HG03439 (cell line): Measurements from ENCODE around the gene CNTFR.

ENCODE experiments used
- ATAC-seq: cut with Tn5 transposase; IDR thresholded peaks from one replicate; pipeline ENCODE4 v1.9.1; 2021; ENCODE audit warnings: mild to moderate bottlenecking, moderate library complexity; ENCODE audit not compliant: unreplicated experiment

CNTFR gene

DNA sequence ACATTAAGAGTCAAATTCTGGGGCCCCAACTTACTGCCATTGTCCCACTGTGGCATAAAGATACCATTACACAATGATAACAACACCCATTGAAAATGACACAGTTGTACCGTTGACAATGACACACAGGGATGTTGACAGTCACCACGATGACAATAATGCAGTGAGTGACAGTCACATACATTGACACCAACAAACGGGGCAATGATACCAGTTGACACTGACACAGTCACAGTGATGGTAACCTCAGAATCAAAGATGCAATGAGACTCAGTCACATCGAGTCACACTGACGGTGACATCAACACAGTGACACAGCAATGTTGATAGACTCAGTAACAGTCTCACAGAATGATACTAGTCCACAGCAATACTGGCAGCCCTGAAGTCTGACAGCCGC lies 16.9 kb downstream of the CNTFR start:
- no peak for ATAC-seq

DNA sequence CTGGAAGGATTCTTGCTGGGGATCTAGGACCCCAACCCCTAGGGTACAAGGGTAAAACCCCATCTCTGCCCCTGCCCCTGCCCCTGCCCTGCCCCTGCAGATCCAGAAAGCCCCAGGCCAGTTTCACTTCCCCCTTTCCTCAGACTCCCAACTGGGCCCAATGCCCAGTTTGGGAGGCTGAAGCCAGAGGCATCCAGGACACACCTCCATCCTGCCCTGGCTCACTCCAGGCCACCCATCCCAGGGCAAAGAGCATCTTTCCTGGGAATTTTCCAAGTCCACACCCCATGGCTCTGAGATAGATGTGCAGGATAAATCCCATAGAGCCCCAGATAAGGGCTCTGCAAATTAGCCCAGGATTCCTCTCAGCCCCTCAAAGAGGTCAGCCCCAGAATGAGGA lies 17.4 kb downstream of the CNTFR start:
- no peak for ATAC-seq

DNA sequence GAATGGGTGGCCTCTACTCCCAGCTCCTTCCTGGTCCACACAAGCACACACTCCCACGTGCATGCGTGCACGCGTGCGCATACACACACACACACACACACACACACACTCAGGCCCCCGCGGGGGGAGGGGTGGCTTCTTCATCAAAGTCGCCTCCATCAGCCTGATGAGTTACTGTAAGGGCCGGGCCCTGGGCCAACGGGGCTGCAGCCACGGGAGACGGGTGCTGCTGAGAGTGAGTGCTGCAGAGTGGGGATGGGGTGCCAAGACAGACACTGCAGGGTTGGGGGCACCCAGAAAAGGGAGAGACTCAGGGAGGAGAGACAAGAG lies 18.1 kb downstream of the CNTFR start:
- no peak for ATAC-seq

DNA sequence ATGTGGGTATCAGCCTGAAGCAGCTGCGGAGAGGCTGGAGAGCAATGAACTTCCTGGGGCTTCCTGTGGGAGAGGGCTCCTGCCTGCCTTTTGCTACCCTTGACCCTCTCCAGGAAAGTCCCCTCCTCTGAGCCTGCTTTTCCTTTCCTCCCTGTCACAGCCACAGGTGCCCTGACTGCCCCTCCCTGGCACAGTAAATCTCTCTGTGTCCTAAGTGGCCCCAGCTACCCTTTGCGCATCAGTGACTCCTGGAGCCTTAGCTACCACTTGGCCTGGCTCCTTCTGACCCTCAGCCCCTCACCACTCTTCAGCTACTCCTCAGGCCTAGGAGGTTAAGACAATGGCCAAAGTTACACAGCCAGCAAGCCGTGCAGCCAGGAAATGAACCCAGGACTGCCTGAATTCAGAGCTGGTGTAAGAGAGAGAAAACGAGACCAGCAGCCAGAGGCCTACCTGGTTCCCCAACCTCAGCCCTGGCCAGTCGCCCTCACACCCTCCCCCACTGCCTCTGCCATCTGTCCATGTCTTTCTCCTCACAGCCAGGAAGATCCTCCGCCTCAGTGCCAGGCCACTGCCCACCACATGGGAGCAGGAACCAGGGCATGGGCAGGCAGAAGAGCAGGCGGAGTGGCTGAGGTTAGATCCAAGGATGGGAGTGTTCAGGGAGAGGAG lies 18.6 kb downstream of the CNTFR start:
- no peak for ATAC-seq

DNA sequence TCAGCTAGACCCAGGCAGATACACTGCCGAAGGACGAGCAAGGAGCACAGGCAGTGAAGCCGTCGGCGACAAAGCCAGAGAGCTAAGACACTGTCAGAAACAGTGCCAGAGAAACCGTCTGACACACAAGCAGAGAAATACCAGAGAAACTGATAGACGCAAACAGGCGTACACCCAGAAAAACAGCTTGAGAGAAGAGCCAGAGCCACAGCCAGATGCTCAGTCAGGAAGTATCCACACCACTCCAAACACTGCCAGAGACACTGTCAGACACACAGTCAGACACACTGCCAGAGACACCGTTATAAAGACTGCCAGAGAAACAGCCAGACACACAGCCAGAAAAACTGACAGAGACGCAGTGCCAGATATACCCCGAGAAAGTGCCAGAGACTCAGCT lies 19.1 kb downstream of the CNTFR start:
- ATAC-seq, result no peak

DNA sequence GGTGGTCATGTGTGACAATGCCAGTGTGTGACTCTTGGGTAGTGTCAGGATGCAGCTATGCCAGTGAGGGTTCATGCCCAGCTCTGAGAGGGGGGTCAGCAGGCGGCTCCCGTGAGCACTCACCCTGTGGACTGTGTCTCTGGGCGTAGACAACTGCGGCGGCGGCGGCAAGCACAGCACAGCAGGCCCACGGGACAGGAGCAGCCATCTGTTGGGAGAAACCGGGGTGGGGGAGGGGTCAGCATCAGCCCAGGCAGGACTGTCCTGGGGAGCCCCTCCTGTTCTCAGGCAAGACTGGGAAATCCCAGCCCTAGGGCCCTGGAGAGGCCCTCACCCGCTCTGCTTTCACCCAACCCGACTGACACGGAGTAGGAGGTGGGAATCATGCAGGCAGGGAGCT lies 20.8 kb downstream of the CNTFR start:
- ATAC-seq, result no peak

DNA sequence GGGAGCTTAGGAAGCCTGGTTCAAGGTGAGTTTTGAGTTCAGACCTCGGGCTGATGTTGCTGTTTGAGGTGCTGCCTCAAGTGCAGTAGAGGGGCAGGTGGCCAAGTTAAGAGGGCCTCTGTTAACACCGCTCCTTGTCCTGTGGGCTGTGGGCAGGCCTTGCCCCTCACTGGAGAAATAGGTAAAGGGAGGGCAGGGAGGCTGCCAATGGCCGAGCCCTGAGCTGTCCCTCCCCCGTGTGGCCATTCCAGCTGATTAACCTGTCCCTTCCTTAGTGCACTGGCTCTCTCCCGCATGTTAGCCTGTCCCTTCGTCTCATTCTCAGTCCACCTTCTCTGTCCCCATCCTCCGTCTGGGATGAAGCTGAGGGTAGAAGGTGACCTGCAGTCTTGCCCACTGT lies 21.4 kb downstream of the CNTFR start:
- ATAC-seq, result no peak

DNA sequence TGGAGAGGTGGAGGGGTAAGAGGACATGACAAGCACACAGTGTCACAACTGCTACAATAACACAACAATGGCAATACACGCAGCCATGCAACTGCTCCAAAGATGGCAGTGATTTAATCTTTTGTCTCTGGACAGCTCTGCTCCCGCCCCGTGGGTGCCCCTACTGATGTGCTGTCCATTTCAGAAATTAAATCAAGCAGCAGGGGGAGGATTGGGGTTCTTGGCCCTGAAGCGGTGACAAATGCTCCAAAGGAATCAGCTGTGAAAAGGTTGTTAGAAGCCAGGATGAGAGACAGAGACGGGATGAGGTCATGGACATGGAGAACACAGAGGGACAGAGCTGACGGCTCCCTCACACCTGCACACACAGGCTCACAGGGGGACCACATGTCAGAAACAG lies 22.6 kb downstream of the CNTFR start:
- ATAC-seq, result no peak

DNA sequence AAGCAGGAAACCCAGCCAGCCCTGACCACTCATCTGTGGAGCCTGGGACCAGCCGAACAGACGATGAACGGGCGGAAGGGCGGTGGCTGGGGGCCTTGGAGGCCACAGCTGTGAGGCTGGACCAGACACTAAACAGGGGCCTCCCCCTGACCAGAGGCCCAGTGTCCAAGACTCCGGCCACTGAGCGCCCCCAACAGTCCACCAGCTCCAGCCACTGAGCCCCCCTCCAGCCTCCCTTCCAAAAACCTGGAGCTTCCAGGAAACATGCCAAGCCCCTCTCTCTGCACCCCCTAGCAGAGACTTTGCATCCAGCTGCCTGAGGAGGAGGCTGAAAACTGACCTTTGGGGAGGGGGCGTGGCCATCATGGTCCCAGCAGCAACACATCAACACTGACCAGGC lies 23.2 kb downstream of the CNTFR start:
- no peak for ATAC-seq

DNA sequence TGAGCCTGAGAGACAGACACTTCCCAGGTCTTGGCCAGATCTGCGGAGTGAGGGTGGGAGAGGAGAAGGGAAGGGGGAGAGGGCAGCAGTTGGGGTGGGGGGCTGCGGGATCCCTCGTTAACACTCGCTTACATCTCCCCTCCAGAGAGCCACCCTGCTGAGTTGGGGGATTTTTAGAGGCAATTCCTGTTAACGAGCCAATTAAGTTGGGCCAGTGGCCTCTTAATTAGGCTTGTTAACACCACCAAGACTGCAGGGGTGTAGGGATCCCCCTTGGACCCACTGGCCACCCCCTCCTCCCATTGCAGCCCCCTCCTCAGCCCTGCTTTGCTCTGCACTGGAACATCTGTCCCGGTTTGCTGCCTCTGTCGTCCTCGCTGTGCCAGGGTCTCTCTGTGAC lies 23.7 kb downstream of the CNTFR start:
- no peak for ATAC-seq

DNA sequence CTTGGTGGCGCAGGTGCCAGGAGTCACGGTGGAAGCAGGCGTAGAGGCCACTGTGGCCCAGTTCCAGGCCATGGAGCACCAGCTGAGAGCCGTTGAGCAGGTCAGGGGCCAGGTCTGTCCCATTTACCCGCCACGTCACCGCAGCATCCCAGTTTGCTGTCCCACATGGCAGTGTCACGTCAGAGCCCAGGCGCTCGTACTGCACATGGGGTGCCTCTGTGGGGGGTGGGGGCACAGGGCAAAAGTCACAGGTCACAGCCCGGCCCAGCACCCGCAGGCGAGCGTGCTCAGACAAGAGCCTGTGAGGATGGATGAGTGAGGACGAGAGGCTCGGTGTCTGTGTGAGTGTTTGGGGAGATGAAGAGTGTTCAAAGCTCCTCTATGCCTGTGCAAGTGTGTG lies 24.9 kb downstream of the CNTFR start:
- no peak for ATAC-seq

DNA sequence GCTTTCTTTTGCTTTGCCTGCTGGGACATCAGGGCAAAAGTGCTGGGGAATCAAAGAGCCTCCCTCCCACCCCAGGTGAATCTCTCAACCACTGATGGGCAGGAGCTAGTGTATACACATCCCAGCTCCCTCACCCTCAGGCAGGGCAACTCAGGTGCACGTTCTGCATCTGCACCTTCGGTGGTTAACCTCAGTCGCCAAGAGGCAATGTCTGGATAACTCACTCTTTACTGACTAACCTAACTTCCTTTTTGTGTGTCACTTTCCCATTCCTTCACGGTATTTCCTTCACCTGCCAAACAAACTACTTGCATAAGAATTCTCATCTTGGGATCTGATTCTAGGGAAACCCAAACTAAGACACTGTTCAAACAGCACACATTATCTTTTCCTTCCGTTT lies 26.3 kb downstream of the CNTFR start:
- no peak for ATAC-seq

DNA sequence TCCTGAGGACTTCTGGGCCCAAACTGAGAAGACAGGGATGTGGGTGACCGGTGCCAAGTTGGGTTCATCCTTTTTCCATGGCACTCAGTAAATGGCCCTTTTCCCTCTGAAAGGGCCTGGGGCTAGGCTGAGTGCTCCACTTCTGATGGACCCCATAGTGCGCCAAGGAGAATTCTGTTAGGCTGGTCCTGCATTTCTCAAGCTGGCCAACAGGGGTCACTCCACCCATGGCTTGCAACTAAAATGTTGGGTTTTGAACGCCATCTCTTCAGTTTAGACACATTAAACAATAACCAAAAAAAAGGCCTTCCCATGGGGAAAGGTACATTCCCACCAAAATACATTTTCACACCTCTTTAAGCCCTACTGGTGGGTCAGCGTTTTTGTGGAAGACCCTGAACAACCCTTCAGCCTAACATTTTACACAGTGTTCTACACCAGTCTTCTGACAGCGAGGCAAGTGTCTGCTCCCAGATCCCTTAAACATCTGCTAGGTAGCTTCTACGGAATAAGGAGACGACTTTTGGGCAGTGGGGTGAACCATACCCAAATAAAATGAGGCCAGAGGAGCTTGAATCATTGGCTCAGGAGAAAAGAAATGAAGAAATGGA lies 27.3 kb downstream of the CNTFR start:
- no peak for ATAC-seq

DNA sequence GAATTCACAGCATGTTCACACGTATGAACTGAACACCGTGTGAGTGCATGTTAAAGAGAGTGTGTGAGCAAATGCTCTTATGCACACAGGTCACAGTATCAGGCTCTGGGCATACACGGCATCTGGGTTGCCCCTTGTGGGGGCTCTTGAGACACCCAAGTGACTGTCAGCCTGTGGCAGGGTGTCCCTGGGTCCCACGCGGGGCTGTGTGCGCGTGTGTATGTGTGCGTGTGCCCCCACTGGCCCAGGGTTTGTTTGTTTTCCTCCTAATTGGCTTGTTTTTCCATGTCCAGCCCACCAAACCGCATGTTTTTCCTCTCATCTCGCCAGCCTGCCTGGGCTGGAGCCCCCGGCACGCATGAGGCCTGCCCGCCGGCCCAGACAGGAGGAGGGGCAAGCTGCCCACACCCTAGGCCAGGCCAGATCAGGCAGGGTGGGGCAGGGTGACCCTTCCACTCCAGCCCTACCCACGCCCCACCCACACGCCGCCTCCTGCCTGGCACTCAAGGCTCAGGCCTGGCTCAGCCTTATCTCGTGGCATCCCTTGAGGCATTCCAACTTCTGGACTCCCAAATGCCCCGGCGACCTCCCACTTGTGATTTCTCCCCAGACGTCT lies 28.8 kb downstream of the CNTFR start:
- ATAC-seq, result no peak

DNA sequence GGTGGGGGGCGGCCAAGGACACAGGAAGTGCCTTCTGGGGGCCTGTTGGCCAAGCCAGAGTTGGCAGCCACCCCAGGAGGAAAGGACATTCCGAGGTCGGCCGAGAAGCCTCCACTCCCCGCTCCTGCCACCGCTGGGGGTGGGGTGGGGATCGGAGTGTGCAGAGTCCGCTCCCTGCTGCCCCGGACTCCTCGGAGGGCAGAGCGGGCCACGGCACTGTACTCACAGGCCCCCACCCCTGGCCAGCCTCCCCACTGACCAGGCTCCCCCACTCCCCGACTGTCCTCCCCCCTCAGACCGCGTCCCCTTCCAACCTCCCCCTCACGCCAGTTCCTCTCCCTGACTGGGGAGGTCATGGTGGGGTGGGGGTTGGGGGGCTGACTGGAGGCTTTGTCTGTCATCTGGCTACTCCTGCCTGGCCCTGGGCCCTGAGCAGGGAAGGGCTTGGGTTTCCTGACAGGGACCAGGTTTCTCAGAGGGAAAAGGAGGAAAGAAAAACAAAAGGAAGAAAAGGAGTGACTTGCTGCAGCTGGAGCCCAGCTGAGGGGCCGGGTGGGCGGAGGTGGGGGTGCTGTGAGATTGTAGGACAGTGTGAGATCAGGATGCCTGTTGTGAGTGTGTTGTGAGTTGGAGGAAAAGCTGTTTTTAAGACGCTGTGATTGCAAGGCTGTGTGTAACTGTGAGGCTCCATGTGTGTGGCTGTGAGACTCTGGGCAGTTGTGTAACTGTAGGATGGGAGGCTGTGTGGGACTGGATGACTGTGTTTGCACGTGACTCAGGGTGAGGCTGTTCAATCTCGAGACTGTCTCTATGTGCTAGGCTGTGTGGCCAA lies 29.7 kb downstream of the CNTFR start:
- no peak for ATAC-seq

DNA sequence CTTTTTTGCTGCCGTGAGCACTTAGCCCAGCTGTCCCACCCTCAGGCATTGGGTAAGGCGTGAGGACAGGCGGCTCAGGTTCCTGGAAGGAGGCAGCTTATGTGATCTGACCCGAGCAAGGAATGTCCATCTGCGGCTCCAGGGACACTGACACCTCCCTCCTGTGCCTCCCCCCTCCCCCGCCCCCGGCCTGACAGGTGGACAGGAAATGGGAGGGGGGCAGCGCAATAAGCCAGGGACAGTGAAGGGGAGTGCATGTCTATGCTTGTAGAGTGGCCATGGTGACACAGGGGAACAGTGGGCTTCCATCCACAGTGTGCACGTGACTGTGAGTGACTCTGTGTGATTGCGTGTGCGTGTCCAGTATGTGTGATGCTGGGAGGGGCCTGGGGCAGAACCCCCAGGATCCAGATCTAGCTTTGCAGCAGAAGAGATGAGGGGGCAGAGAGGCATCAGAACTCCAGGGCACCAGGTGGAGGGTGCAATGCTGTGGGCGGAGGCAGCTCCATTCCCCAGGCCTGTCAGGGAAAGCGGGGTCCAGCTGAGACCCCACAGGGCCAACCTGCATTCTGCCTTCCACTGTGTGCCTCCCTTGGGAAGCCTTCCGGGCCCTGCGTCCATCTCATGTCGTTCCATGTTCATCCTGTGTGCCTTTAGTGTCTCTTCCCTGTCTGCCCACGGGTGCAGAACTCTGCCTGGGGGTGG lies 30.5 kb downstream of the CNTFR start:
- ATAC-seq, result no peak

DNA sequence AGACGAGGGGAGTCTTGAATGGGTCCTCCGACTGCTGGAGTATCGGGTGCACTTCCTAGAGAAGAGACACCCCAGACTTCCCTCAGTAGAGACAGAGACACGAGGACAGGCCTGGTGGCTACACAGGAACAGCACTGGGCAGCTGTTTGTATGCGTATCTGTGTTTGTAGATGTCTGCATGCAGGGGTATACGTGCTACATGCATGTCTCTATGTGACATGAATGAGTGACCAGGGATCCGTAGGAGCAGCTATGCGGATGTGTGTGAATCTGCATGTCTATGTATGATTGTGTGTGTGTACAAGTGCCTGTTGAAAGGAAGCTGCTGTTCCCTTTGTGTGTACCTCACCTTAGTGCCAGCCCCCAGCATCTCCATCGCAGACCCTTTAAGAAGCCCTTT lies 31.2 kb downstream of the CNTFR start:
- no peak for ATAC-seq

DNA sequence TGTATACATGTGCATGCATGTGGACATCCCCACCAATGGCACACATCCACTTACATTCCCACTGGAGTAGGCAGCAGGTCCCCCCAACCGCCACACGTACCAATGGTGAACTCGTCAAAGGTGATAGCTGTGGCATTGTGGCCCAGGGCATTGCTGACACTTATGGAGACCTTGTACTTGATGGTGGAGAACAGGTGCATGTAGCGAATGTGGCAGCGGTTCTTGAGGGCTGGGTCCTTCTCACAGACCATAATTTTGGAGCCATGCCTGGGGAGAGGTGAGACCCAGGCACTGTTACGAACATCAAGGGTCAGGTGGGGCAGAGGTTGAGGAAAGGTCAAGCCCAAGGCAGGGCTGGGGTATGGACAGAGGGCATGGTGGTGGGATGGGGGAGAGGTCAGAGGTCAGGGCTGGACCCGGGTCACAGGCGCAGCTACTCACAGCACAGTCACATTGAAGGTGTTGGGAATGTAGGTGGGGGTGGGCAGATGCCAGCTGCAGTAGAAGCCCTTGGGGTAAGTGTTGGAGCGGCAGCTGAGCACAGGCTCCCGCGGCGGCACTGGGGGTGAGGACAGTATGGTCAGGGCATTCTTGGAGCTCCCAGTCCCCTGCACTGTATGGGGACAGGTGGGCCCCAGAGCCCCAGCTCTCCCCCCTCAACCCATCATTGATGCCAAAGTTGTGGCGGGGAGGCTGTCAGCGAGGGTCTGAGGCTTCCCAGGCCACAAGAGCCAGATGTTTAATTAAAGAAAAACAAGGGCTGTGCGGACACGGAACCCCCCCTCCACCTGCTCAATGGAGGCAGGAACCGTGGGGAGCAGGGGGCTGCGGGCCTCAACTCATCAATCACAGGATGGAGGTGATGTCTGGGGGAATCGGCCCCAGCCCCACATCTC lies 31.9 kb downstream of the CNTFR start:
- ATAC-seq, result no peak

DNA sequence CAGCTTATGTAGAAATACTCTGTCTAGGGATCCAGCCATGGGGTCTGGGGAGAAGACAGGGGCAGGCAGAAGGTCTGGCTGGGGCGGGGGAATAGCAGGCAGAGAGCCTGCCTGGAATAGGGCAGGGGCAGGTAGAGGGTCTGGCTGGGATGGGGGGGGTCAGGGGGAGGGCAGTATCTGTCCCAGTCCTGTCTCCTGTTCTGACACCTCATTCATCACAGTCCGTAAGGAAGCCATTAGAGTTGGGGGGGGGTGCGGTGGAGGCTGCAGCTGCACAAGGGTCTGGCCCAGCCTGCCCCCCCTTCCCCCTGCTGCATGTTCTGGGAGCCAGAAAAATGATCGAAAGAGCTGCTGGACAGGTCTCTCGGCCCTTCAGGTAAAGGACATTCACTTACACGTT lies 32.6 kb downstream of the CNTFR start:
- ATAC-seq, result no peak

DNA sequence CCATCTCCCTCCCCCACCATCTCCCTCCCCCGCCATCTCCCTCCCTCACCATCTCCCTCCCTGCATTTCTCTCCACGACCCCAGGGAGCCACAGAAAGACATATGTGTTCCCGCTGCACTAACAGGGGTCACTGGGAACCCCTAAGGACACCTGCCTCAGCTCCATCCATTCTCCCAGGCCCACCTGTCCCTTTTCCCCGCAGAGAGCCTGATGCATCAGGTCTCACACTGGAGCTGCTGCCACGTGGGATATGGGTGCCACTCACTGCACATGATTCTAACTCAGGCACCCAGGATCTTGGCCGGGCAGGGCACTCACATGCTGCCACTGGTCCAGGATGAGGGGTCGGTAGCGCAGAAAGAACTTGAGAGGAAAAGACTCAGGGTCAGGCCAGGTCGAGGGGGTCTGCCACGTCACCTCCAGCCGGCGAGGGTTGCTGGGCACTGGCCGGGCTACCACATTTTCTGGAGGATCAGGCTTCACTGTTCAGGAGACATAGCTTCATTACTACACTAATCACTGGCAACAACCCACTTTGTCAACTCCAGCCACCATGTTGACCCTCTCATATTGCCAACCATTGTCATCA lies 33.5 kb downstream of the CNTFR start:
- ATAC-seq, result no peak
